Measurements from ENCODE around the gene PNPLA1. TPM values are rescaled to one million over a fixed set of nuclear protein-coding genes. Genes with fewer than 3 reads are reported as not detected.

PNPLA1 gene
- total RNA-seq, 1 experiment from 2014 or later, result 0.38 TPM

DNA sequence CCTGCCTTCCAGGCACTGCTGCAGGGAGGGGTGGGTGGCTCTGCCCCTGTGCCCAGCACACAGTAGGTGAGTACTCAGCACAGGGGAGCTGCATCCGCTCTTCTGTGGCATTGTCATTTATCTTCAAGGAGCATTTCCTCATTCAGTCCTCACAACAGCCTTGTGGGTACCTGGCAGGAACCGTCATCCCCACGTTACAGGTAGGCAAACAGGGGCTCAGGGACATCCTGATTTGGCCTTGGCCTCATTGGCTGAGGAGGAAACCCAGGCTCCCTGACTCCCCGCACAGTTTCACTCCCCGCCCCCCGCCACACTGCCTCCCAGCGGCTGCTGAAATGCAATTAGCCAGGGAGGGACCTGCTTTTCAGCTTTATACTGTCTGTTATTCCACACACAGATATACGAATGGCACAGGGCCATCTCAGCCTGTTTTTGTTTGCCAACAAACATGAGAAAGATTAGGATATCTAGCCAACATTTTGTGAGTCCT lies 24.2 kb upstream of the PNPLA1 start:
- DNase-seq (ENCODE audit: low spot score), result peak; percentile 29

DNA sequence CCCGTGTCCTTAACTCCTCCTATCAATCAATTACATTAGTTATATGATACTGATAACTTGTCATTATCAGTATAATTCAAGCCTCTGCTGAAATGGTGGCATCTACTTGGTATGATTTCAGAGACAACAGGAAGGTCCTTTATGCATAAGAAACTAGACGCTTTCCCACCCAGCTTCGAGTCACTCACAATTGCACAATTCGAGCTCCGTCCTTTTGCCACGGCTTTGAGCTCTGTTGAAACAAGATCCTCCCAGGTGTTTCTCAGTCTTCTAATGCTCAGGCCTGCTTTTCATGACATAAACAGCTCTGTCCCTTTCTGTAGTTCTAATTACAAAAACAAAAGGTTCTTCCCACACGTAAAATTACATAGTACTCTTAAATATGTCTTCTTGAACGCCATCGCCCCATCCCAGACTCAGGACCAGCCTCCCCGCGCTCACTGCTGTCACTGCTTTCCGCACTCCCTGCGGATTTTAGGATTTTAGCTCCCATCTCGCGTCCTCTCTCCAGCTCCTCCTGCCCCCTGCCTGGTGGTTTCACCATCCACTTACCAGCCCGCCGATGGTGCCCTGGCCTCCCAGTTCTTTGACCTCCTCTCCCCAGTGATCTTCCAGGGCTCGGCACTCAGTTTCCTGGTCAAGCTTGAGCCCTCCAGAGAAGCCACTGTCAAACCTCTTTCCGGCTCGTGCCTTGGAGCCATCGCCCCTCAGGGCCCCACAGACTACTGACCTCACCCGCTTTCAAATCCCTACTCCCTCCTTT lies 23.2 kb upstream of the PNPLA1 start:
- no peak for DNase-seq (ENCODE audit: low spot score)

DNA sequence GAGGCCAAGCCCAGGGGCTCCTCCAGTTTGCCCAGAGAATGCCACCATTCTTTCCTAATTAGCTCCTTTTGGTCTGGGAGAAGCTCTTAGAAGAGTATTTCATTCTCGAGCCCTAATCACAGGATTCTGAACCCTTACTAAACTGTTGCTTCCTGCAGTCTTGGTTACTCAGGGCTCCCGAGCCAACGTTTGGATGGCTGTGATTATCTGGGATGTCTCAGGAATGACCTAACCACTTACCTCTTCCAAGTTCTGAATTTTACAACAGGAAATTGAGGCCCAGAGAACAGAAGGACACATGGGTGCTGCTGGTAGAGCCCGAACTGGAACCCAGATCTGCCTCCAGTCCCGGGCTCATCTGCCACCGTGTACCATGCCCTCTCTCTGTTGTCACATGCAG lies 22.2 kb upstream of the PNPLA1 start:
- DNase-seq (ENCODE audit: low spot score), result no peak

DNA sequence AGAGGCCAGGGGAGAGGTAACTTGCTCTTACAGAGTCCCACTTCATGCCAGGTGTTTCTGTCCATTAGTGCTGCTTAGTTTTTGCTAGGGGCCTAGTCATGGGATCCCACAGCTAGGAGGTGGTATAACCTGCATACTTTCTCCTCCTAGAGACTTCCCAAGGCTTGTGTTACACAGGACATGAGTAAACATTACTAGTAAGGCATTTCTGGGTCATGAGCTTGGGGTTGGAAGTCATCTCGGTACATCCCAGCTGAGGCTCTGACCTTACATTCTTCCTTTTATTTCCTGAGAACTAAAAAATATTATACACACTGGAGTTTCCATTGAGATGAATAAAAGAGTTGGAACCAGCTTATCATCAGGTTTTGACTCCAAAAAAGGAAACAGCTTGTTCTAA lies 20.9 kb upstream of the PNPLA1 start:
- peak; percentile 4 for DNase-seq (ENCODE audit: low spot score)

DNA sequence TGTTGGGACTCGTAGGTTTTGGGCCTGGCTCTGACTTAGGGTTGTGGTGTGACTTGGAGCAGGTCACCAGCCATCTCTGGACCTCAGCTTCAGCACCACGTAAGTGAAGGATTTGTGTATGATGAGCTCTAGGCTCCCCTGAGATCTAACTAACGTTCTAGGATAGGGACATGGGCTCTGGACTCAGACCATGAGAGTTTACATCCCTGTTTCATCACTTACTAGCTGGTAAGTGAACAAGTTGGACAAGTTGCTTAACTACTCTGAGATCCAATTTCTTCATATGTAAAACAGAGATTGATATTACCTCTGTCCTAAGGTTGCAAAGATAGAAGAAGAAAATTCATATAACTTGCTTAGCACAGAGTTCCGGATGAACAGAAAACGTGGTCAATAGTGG lies 20.3 kb upstream of the PNPLA1 start:
- no peak for DNase-seq (ENCODE audit: low spot score)

DNA sequence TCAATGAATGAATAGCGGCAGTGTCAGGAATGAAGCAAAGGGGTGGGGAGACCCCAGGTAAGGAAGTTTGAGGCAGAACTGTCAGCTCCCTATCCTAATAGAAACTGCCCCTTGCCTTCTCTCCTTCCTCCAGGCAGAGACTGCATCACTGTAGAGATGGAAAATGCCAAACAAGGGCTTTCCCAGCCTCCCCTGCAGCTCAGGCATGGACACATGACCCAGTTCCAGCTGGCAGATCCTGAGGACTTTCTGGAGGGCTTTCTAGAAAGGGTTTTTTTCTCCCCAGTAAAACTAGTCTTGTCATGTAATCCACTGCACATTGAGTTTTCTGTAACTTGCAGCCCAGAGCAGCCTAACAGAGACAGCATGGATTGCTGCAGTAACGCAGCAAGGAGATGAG lies 17.9 kb upstream of the PNPLA1 start:
- no peak for DNase-seq (ENCODE audit: low spot score)

DNA sequence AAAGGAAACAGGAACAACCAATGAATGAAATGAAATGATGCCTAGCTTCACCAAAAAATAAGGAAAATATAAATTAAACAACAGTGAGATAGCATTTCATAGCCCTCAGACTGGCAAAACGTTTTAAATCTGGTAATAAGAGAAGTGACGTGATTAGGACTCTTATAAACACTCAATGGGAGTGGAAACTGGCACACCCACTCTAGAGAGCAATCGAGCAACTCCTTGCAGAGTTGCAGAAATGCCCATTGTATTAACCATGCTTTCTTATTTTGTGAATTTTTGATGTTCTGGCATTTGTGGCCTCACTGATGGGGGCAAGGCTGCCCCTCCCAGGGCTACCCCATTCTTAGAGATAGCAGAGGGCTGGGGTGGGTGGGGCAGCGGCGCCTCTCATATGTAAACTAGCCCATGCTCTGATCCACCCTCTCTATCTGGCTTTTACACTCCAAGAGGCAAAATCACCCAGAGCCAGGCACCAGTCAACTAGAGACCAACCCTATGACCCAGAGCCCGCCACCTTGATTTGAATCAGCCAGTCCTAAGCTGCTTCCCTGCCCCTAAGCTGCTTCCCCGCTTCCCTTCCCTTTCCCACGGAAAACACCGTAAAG lies 6.4 kb upstream of the PNPLA1 start:
- DNase-seq (ENCODE audit: low spot score), result no peak

DNA sequence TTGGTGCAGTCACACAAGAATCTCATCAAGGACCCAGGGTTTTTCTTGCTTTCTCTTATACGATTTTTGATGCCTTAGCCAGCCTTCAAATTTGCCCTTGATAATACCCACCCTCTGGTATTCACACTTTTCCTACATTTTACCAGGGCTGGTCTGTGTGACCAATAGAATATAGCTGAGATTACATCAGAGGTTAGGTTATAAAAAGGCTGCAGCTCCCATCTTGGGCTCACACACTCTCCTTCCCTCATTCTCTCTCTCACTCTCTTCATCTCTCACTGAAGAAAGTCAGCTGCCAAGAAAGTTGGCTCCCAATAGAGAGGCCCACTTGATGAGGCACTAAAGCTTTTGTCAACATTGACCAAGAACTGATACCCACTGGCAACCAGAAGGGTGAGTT lies 4.1 kb upstream of the PNPLA1 start:
- DNase-seq (ENCODE audit: low spot score), result no peak

DNA sequence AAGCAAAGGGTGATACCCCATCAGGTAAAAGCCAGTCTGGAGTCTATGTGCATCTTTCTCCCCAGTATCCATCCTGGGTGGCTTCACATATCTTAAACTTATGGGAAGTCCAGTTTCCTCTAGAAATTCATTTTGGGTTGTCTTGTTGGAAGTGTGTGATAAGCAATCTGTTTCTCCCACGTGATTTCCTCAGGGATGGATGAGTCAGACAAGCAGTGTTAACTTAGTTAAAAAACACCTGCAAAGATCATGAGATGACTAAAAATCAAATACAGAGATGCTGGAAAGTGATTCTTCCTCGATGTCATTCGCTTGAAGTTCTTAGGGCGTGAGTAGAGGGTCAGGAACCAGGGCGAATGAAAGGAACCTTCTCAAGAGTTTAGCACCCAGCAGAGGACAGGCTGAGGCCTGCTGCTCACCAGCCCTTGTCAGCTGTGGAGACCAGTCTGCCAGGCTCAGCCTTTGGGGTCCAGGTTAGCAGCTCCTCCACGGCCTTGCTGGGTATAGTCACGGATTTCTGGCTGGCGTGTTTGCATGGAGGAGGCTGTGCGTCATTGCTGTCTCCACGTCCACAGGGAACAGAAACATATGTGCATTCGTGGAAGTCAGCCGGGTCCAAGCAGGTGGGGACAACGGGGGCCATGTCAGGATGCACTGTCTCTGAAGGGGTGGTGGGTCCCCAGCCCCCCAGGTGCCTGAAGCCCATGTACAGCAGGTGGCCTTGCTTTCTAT lies 2.8 kb upstream of the PNPLA1 start:
- no peak for DNase-seq (ENCODE audit: low spot score)

DNA sequence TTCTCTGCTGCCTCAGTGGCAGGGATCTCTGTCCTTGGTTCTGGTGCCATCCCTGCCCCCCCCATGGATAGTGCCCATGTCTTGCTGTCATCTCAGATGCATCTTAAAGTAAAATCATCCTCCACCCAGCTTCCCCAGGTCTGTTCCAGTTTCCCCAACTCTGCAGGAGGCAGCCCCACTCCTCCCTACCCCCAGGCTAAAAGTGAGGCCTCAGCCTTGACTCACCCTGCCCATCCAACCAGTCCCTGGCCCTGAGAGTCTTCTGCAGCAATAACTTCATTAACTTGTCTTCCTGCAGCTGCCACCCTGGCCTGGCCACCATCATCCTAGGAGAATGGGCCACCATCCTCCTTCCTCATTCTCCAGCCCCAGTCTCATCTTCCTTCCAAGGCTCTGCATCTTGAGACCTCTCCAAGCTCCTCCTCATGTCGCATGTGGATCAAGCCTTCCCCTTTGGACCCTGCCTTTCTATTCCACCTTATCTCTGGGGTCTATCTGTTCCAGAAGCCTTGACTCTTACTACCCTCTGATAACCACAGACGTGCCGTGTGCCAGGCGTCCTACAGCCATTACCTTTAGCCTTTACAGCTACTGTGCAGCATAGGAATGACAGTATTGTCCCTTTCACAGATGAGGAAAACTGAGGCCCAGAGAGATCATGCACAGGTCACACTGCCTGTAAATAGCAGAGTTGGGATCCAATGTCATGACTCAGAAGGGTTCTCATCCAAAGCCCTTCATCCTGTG lies 2.0 kb upstream of the PNPLA1 start:
- no peak for DNase-seq (ENCODE audit: low spot score)

DNA sequence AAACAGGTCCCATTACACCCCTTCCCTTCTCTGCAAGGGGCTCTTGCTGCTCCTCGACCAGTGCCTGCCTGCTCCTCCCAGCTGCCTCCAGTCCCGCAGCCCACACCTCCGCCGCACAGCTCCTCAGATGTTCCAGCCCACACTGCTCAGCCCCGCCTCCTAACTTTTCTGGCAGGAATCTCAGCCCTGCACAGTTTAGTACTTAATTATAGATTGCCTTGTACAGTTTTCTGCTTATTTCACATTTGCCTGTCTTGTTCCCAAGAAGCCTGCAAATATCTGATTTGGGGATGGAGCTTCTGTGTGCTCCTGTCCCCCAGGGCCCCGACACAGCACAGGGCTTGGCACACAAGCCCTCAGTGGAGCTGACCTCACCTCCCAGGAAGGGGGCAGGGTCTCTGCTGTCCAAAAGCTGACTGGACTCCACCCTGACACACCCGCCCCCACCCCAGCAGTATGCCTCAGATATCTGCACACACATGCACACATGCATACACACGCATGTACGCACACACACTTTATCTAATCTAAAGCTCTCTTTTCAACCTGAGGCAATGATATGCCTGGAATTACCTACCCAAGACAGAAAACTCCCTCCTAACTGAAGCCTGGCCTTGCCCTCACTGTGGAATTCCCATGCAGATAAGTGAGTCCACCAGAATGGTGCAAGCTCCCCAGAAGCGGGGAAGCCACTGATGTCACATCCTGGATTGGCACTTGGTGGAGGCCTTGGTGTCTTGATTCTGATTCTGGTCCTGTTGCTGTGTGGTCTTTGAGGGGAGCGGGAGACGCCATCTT lies 1.2 kb upstream of the PNPLA1 start:
- no peak for DNase-seq (ENCODE audit: low spot score)

DNA sequence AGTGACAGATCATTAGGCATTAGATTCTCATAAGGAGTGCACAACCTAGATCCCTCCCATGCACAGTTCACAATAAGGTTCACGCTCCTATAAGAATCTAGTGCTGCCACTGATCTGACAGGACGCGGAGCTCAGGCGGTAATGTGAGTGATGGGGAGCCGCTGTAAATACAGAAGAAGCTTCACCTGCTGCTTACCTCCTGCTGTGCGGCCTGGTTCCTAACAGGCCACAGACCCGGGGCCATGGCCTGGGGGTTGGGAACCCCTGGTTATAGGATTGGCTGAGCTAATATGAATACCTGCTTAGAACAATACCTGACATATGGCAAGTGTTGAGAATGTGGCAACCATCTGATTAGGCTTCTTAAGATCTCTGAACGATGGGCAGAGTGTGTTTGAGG lies 2.4 kb downstream of the PNPLA1 start:
- no peak for DNase-seq (ENCODE audit: low spot score)

DNA sequence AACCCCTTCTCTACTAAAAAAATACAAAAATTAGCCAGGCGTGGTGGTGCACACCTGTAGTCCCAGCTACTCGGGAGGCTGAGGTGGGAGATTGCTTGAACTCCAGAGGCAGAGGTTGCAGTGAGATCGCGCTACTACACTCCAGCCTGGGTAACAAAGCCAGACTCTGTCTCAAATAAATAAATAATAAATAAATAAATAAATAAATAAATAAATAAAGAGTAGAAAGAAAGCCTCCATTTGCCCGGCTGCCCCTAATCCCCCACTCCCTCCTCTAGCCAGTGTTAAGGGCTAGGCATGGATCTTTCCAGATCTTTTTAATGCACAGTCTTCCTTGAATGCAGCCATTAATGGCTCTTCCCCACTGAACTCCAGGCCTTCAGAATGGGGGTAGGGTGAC lies 3.2 kb downstream of the PNPLA1 start:
- DNase-seq (ENCODE audit: low spot score), result no peak

DNA sequence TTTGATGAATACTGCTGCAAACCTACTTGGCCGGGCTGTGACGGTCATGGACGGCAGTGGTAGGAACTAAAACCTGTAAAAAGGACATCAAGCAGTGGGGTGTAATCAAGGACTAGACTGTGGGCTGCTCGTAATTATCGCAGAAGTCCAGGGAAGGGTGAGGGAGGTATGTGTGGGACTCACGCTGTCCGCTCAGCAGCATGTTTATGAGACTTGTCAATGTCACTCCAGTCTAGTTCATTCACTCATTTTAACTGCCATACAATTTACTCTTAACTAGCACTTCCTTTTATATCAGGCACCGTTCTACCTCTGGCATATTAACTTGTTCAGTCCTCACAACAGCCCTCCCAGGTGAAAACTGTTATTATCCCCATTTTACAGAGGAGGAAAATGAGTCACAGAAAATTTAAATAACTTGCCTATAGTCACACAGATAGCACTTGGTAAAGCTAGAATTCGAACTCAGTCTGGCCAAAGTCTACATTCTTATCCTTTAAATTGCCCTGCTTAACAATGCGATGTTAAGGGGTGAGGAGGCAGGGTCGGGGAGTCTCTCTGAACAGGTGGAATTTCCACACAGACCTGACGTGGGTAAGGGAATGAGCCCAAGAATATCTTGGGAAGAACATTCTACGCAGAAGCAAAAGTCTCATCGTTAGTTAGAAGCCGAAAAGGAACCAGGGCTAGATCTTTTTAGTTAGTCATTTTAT lies 4.1 kb downstream of the PNPLA1 start:
- no peak for DNase-seq (ENCODE audit: low spot score)

DNA sequence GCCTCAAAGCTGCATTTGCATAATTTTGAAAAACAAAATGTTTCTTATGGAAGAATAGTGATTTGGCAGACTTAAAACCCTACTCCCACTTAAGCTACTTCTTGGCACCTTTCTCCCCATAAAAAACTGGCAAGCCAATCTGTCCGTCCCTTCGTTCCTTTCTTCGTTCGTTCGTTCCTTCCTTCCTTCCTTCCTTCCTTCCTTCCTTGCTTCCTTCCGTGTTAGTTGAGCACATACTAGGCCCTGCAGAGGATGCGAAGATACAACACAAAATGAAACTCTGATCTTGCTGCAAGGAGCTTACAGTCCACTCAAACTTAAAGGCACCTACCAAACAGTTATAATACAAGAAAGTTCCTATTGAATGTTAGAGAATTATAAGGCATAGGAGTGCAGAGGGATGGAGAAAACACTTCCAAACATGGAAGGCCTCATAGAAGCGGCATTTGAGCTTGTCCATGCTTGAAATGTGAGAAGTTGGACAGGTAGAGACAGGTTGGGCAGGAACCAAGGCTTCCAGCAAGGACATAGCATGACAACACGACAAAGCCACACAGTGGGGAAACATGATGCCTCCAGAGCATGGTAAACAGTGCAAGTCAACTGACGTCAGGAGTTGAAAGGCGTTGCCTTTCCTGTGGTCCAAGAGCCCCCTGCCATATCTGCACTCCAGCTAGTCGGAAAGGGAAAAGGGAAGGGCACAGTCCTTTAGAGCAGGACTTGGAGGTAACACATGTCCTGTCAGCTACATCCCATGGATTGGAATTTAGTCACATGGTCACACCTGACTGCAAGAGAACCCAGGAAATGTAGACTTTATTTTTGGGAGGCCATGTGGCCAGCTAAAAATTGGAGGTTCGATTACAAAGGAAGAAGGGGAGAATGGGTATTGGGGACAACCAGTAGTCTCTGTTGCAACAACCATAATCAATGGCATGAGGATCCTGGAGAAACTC lies 7.0 kb downstream of the PNPLA1 start:
- no peak for DNase-seq (ENCODE audit: low spot score)

DNA sequence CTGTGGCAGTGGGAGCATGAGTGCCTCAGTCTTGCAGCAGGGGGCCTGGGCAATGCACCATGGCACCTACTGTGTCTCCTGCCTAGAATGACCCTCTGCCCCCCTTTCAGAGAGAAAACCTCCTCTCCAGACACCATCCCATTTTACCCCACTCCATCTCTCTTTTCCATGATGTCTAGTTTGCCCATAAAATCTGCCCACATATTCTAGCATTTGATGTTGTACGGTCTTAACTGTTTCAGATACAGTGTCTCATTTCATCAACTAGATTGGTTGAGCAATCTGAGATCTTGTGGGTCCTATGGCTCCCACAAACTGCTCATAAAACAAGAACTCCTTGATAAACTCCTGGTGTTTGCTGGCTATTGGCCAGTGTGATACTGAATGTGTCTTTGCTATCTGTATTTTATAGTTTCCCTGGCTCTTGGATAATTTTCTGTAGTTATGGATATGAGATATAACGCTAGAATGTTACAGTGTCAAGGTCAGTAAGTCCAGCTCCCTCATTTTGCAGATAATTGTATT lies 8.1 kb downstream of the PNPLA1 start:
- DNase-seq (ENCODE audit: low spot score), result no peak

DNA sequence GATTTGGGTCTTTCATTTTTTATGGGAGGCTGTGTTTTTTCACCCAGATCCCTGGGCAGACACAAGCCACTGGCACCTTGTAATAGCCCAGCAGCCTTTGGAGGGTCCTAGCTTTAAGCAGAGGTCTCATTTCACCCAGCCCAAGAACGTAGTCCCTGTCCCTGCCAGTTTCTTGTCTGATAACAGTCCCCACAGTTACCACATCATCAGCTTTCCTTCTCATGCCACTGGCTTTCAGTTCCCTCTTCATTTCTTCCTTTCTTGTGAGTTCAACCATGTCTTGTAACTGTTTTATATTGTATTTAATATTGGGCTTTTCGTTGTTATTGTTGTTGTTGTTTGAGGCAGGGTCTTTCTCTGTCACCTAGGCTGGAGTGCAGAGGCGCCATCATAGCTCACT lies 10.6 kb downstream of the PNPLA1 start:
- no peak for DNase-seq (ENCODE audit: low spot score)

DNA sequence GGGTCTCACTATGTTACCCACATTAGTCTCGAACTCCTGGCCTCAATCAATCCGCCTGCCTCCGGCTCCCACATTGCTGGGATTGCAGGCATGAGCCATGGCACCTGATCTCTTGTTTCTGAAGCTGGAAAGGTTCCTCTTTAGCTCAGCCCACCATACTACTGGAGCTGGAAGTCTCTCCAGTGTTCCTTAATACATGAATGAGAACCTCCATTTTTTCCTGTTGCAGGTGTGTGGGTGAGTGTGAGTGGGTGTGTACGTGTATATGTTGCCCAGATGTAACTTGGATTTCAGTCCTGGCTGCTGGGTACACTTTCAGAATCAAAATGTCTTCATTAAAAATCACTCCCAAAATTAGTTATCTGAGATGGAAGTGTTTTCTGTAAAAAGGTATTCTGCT lies 11.1 kb downstream of the PNPLA1 start:
- DNase-seq (ENCODE audit: low spot score), result no peak

DNA sequence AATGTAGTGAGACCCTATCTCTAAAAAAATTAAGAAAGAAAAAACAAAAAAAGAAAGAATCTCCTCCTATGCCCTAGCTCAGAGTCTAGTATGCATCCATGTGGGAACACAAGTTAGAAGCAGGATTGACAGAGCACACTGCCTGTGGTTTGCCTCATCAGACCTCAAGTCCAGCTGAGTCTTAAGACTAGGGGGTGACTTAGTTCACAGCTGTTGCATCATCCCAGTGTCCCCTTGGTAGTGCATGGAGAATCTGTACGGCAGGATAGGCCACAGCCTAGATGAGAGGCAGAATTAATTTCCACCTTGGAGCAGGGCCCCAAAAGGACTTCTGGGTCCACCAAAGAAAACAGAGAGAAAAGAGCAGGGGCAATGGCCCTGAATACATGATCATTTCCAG lies 13.7 kb downstream of the PNPLA1 start:
- no peak for DNase-seq (ENCODE audit: low spot score)

All from HT-29 (cell line).